Measurements from ENCODE around the gene CTNNA3.

DNA sequence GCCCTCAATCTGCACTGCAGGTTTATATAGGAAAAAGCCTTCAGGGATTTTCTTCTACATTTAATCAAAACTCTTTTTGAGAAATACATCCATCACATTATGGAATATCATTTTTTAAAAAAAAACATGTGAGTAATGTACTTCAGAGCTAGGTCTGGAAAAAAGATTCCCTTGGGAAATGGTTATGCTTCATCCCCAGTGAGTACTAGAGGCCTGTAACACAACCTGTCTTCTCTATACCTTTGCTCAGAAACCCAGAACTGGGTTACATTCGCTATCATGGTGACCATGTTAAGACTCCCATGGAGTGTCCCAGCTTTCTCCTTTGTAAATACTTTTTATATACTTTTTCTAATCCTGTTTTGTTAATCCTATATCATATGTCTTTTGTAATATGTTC lies 583.2 kb downstream of the CTNNA3 start:
- TF ChIP-seq, protein P1, sequence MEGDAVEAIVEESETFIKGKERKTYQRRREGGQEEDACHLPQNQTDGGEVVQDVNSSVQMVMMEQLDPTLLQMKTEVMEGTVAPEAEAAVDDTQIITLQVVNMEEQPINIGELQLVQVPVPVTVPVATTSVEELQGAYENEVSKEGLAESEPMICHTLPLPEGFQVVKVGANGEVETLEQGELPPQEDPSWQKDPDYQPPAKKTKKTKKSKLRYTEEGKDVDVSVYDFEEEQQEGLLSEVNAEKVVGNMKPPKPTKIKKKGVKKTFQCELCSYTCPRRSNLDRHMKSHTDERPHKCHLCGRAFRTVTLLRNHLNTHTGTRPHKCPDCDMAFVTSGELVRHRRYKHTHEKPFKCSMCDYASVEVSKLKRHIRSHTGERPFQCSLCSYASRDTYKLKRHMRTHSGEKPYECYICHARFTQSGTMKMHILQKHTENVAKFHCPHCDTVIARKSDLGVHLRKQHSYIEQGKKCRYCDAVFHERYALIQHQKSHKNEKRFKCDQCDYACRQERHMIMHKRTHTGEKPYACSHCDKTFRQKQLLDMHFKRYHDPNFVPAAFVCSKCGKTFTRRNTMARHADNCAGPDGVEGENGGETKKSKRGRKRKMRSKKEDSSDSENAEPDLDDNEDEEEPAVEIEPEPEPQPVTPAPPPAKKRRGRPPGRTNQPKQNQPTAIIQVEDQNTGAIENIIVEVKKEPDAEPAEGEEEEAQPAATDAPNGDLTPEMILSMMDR (IDR thresholded peaks at IDR 0.05 in 8 of 11, conservative IDR thresholded peaks at IDR 0.05 in 3 of 11): no peak
- TF ChIP-seq POLR2A (IDR thresholded peaks at IDR 0.05): no peak

All from spleen (tissue), 7 donors.